ENCODE results near the gene EVI2B.

- no peak for TF ChIP-seq CTCF (IDR thresholded peaks at IDR 0.05)
- TF ChIP-seq POLR2A (IDR thresholded peaks at IDR 0.05) = no peak
Observed at GRCh38 chr17:31256936-31257335, 56.9 kb downstream of the EVI2B start.
